HG02938 (cell line): Measurements from ENCODE around the gene DNASE2.

Source experiments
- ATAC-seq: cut with Tn5 transposase; IDR thresholded peaks from one replicate; pipeline ENCODE4 v1.9.1; 2021; ENCODE audit warnings: mild to moderate bottlenecking, moderate library complexity; ENCODE audit not compliant: unreplicated experiment

DNASE2 gene

DNA sequence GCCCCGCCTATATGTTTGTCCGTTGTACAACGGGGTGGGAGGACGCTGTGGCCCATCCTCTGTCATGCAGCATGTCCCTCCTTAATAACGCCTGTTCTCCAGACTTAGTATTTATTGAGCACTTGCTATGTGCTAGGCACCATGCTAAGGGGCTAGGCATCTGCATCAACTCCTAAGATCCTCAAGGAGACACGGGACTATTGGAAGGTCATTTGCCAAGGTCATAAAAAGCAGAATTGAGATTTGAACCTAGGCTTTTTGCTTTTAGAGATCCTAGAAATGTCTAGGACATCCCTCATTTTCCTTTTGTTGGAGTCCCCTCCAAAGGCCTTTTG, 44.8 kb downstream of the DNASE2 start:
- ATAC-seq = no peak

DNA sequence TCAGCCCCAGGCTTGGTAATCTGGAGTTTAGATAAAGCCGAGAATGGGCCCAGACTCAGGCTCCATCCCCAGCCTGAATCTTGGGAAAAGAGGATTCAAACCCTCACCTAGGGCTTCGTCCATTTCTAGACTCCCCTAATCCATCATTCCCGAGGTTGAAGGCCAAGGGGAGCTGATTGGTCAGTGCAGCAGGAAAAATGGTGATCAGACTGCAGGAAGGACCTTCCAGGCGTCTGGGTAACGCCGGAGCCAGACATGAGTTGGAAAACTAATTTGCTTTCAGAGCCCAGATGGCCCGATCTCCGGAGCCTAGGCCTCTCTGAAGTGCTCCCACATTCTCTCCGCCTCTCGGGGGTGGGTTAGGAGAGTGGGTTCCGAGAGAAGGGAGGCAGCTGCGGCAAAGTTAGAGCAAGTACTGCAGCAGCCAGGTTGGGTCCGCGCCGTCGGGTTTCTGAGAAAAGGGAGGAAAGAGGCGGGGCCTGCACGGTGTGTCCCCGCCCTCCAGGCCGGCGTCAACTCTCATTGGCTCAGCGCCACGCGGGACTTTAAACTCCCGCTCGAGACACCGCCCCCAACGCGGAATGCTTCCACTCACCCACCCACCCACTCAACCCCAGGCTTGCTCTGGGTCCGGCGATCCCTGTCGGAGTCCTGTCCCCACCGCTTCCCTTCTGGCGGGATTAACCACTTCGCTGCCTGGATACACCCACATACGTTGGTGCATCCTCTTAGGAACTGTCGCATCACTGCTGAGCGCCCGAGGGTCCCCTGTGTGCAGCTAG, 46.1 kb downstream of the DNASE2 start:
- ATAC-seq = no peak

DNA sequence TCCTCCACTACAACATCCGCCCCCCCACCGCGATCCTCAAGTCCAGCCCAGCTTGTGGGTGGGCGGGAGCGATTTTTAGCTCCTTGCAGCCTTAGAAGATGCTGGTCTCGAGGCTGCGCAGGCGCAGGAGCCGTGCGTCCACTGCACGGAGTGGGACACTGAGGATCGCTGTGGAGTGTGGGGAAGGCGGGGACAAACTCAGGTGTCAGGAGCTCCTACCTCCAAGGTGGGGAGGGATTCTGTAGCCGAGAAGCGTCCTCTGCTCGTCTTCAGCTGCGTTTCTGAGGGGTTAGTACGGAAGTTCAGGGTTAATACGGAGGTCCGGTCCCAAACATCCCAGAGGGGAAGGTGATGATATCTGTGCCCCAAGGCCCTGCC, 46.7 kb downstream of the DNASE2 start, which contains the start of gene RTBDN:
RTBDN (minus strand) TSS at position 14 of the 378 bp plus-strand sequence. CDS start 4,600 bp downstream, outside the sequence.
- ATAC-seq = no peak

DNA sequence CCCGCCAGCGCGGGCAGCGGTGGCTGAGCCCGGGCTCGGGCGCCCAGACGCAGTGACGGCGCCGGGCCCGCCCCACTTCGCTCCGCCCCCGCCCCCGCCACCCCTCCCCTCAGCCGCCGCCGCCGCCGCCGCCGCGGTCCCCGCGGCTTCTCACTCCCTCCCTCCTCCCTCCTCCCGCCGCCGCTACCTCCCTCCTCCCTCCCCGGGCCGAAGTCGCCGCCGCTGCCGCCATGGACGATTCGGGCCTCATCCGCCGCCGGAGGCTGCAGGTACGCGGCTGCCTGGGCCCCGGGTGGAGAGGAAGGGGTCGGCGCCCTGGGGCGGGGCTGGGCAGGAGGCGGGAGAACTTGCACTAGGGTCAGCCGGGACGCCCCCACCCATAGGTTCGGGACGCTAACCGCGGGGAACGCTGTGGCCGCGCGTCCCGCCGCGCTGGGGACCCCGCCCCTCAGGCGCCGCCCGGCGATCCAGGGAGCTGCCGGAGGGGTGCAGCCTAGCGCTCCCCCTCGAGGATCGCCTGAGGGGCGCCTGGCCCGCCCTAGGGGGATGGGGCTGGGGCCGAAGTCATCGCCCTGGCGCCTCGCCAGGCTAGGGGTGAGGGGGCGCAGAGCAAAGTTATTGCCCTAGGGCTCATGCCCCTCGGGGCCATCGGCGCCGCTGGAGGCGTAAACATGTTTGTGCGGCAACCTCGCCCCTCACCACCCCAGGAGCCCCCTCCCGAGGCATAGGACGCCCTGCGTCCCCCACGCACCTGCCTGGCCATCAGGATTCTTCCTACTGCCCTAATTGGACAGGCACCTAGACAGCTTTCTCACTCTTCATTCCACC, 47.3 kb downstream of the DNASE2 start:
- ATAC-seq = no peak

DNA sequence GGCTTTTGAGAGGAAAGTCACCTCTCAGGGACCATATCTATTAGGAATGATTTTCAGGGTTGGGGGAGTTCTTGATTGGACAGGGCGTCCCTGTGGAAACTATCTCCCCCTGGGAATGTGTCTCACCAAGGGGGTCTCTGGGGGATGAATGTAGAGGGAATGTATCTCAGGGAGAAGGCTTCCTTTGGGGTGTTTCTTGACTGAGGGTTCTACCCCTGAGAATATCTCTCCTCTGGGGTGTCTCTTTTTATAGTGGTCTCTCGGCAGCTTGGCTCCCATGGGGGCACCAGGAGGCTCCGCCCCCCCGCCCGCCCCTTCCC, 47.9 kb downstream of the DNASE2 start:
- ATAC-seq = no peak

DNA sequence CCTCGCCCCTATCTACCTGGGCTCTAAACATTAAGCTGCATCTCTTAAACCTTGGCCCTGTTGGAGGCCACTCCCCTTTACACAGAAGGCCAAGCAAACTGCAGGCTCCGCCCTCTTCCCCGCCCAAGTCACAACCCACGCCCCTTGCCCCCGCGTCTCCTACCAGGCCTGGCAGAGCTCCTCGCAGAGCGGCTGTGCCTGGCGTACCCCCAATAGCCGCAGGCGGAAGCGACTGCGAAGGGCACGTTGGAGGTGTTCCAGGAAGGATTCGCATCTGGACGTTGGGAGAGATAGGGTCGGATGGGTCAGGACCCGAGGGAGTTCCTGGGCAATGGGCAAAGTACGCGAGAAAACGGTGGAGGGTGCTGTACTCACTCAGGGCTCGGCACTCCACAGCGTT, 52.8 kb downstream of the DNASE2 start:
- no peak for ATAC-seq

DNA sequence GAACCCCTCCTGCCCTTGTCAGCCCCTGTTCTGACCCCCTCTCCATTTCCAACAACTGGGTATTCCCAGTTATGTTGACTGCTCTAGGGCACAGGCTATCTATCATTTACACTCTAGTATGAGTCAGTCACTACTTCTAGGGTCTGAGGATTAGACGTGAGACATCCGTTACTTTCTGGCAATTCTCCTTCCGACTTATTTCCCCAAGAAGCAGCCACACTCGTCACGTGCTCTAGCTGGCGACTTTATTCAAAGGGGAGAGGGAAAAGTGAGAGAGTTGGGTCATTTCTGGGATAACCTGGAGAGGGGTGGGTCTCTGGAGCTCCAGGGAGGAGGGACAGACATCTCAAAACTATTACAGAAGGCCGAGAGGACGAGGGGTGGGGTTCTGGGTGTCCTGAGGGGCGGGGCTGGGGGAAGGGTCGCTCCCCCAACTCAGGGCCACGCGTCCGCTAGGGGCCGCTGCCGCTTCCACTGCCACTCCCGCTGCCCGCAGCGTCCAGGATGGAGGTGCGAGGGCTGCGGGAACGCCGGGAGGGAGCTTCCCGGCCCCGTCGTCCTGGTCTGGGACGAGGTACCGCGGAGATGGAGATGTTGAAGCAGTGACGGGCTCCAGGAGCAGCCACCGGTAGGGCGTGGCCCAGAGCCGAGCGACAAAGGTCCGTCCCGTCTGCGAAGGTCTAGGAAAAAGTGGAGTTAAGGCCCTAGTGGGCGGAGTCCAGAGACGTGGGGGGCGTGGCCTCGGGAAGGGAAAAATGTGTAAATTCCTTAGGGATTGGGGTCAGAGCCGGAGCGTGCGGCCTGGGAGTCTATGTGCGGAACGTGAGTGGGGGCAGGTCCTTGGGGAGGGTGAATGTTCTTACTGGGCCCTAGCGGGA, 55.8 kb downstream of the DNASE2 start:
- ATAC-seq = no peak
